GM19023 (cell line): Measurements from ENCODE around the gene CITED2.
"Not testable (repeated sequence)": the region's sequence is repeated elsewhere in the genome, so short reads cannot be mapped to it uniquely, and the experiment has no call there.

Source experiments
- ATAC-seq: cut with Tn5 transposase; IDR thresholded peaks from one replicate; pipeline ENCODE4 v1.9.1; 2021; ENCODE audit warnings: mild to moderate bottlenecking, moderate library complexity; ENCODE audit not compliant: unreplicated experiment

Gene CITED2

DNA sequence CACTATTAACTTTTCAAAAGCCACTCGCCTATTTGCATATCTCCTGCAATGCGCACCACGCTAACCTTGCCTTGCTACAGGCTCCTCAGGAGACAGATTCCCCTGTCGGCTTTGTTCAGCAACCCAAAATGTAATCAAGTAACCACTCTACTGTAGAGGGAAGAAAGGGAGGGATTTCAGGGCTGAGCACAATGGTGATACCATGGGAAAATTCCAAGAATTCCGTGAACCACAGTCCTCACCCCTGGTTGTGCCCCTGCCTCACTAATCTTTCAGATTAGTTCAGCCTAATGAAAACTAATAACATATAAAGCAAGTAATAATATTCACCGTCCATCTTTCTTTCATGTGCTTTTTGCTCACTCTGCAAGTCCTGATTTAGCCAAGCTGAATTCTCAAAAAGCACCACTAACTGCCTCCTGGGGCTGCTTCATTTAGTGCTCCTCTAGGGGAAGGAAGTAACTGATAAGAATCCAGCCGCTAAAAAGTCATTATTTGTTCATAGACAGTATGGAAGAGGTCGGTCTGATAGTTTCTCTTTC, 6.6 kb downstream of the CITED2 start:
- no peak for ATAC-seq

DNA sequence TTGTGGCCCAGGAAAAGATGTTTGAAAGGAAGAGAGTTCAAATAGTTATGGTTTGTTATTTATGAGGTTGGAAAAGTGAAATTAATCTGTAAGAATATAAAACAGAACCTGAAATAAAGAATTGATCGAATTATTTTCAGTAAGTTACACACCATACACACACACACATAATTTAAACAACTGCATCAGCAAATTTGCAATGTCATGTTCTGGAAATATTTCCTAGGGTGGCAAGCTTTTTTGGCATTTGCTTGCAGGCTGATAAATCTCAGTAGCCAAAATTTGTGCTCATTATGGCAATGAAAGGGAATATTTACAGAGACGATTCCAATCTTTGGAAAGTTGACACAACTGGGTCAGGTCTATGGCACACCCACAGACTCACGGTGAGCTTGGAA, 9.5 kb downstream of the CITED2 start:
- ATAC-seq, result no peak

GRCh38 chr6:139364302-139364981, 10.0 kb downstream of the CITED2 start:
- ATAC-seq, result no peak

DNA sequence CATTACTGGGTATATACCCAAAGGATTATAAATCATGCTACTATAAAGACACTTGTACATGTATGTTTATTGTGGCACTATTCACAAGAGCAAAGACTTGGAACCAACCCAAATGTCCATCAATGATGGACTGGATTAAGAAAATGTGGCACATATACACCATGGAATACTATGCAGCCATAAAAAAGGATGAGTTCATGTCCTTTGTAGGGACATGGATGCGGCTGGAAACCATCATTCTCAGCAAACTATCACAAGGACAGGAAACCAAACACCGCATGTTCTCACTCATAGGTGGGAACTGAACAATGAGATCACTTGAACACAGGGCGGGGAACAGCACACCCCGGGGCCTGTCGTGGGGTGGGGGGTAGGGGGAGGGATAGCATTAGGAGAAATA, 10.7 kb downstream of the CITED2 start:
- ATAC-seq, result not testable (repeated sequence)

GRCh38 chr6:139363123-139363522, 11.3 kb downstream of the CITED2 start:
- not testable (repeated sequence) for ATAC-seq

DNA sequence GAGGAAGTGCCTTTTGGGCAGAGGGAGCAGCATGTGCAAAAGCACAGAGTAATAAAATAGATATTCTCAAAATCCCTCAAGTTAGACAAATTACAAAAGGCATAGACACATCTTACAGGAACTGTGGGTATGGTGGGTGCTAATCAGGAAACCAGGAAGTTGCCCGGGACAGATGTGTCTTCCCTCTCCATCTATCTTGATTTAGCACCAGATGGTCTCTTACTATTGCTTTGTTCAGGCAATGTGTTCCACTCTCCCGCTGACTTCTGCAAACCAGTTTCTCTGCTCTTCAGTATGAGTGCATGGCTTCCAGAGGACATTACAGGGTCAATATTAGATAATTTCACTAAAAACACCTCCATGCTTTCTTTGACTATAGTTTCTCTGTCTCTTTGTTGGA, 13.2 kb downstream of the CITED2 start:
- no peak for ATAC-seq

GRCh38 chr6:139356924-139357323, 17.5 kb downstream of the CITED2 start:
- no peak for ATAC-seq

GRCh38 chr6:139355777-139356445, 18.5 kb downstream of the CITED2 start:
- no peak for ATAC-seq

- peak; percentile 62 for ATAC-seq
Measured at GRCh38 chr6:139355172-139355571, 19.3 kb downstream of the CITED2 start.

GRCh38 chr6:139354189-139354588, 20.3 kb downstream of the CITED2 start:
- ATAC-seq, result no peak

DNA sequence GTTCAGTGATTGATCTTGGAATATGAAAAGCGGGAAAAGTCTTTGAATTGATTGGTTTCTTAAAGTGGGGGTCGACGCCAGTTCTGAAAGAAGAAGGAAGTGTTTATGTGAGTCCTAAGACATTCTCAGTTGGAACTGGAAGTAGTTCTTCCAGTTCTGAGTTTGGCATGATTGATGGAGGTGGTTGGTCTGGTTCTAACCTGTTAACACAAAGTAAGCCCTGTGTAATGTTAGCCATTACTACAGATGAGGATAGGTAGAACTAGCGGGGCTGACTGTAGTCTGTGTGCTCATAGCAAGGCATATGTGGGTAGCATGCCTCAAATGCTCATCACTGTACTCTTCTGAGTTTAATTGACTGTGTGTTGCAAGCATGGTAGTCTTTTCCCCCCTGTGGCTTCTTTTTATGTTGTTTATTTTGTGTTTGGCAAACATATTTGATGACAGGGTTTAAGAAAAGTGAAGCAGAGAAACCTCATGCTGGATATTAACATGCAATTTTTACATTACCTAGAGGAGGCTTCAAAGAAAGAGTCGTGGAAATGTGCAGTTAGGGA, 24.9 kb downstream of the CITED2 start:
- ATAC-seq, result no peak

DNA sequence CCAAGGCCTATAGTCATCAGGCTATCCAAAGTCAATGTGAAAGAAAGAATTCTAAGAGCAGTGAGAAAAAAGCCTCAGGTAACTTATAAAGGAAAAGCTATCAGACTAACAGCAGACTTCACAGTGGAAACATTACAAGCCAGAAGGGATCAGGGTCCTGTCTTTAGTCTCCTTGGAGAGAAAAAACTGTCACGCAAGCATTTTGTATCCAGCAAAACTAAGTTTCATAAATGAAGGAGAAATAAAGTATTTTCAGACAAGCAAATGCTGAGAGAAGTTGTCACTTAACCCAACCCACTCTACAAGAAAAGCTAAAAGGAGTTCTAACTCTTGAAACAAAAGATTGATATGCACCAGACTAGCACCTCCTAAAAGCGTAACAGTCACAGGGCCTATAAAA, 28.1 kb downstream of the CITED2 start:
- no peak for ATAC-seq

DNA sequence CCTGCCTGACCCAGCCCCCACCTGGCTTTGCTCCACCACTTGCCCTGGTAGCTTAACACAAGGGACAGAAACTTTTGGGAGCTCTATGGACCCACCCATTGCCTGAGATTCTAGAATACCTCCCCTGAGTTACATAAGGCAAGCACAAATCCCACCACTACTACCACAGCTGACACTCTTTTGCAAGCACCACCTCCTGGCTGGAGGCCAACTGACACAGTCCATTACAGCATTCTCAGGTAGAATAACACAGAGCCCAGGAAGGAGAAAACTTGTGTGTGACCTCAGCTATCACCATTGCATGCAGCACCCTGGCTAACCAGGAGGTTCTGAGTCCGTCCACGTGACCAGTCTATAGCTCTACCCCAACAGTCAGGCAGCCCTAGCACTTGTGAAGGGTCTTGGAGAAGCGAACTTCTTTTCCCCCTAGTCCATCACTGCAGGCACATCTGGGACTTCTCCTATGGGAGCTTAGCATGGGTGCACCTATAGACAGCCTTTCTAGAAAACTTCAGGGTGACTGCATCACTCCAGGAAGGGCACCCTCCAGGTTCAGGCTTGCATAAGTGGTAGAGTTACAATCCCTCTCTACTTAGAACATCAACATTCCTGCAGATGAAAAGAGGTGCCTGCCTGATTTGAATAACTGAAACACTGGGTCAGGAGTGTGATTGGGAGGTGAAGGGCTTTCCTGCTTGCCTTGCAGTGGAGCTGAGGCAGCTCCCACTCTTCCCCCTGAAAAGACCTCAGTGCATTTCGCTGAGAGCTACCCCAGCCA, 30.1 kb downstream of the CITED2 start:
- no peak for ATAC-seq

DNA sequence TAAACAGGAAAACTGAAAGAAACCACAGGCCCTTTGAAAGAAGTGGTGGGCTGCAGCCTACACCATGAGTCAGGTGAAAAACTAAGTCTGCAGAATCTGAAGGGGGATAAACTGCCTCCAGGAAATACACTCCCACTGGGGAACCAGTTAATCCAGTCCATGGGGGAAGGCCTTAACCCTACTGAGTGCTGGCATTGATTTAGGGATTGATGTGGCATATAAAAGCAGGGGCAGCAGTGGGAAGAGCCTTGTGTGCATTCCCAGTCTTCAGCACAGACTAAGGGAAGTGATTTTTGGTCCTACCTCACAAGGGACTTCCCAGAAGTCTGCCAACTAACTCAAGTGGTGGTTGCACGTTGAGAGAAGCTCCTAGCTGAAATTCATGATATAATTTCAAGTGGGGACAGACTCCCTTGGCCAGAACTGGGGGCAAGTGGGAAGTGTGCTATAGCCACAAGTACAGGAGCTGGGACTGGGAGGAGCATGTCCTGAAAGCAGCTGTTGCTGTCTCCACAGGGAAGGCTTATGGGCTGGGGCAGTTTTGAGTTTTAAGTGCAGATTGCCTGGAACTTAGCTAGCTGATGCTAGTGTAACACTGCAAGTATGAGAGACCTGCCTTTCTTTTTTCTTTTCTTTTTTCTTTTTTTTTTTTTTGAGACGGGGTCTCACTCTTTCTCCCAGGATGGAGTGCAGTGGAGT, 31.2 kb downstream of the CITED2 start:
- no peak for ATAC-seq

- no peak for ATAC-seq
Measured at GRCh38 chr6:139341060-139341459, 33.4 kb downstream of the CITED2 start.

DNA sequence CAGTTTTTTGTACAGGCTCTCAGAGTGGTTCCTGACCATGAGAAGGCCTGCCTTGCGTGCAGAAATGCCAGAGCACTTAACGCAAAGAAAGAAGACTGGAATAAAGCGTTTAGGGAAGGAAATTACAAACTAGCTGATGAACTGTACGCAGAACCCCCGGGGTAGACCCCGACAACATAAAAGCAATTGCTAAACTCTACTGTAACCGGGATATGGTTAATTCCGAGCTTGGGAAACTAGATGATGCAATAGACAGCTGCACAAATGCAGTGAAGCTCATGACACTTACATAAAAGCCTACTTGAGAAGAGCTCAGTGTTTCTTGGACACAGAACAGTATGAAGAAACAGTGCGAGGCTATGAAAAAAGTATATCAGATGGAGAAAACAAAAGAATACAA, 35.7 kb downstream of the CITED2 start:
- no peak for ATAC-seq

DNA sequence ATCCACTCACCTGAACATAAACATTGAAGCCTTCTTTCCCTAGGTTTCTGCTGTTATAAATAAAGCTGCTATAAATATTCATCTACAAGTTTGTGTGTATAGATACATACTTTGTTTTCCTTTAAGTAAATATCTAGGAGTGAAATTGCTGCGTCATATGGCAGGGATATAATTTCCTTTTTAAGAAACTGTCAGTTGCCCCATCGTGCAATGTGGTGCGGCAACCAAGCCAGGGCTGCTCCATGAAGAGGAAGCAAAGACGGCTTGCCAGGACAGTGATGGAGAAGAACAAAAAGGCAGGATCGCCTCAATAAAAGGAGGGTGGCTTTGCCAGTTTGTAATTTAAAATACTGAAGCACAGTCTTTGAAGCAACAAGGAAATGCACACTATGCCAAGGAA, 36.6 kb downstream of the CITED2 start:
- no peak for ATAC-seq

DNA sequence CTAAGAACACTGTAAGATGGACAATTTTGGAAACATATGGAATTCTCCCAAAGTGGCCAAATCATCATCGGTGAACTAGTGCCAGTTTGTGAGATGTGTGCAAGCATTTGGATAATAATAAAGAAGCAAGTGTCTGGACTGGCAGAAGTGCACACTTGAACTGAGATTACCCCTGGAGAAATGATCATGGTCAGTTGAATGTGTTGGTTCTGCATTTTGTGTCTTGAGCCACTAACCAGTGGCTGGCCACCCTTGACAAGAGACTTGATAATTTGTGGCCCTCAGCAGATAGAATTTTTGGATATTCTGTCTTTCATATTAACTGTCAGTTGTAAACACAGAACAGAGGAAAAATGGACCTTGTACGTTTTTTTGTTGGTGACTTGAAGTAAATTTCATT, 37.4 kb downstream of the CITED2 start:
- ATAC-seq, result no peak

DNA sequence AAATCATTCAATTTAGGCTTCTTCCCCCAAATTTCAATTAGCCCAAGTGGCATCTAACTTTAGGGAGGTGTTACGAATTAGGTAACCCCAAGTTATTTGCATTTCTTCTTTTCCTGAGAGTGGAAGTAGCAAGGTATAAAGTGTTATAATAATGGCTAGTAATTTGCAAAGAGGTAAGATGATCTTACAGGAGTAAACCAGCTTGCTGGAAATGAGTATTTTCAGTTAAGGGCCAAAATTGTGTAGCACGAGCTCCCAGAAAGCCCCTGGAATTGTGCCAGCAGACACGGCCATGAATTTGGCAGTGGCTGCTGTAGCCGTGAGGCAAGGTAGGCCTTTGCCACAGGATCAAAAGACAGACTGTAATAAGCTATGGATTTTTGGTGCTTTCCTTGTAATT, 38.0 kb downstream of the CITED2 start:
- no peak for ATAC-seq

- ATAC-seq, result no peak
Measured at GRCh38 chr6:139335447-139336210, 38.8 kb downstream of the CITED2 start.
